SK-N-SH (cell line): ENCODE results near the gene BAG3. TPM values are rescaled to one million over a fixed set of nuclear protein-coding genes. Genes with fewer than 3 reads are reported as not detected.
A peak's percentile ranks its signal among the peaks of the same experiment; 100 is the strongest.

Source experiments
- CTCF ChIA-PET: fragments of 300-600, 350-600 bp; formaldehyde crosslinking; extraction: SDS; loops from one replicate; lab custom pipeline; 2021; lab: Yijun Ruan, JAX
- POLR2A ChIA-PET: fragments of 350-600 bp; sonication (Branson Sonifier 250); formaldehyde crosslinking; extraction: SDS; loops from one replicate; lab custom pipeline; 2020; ENCODE audit warnings: antibody characterized with exemption, inconsistent platforms; lab: Yijun Ruan, JAX
- DNase-seq: peaks from one replicate; pipeline ENCODE4 v3.0.0; 2012
- H2AFZ ChIP-seq: fragments of 200-600 bp; sonication (generic); 2 replicates; pipeline ENCODE4 v1.8.1; 2016; ENCODE audit warnings: antibody characterized with exemption, mild to moderate bottlenecking, low read depth
- H3F3A ChIP-seq: fragments of 200-600 bp; sonication (generic); replicated peaks from 2 replicates; pipeline ENCODE3; 2016; ENCODE audit warnings: antibody characterized with exemption, mild to moderate bottlenecking; ENCODE audit not compliant: insufficient read depth
- H3K27ac ChIP-seq, 2 experiments: fragments of 200-500 bp in 1 of 2; fragments of 200-600 bp in 1 of 2; sonication (Bioruptor generic) in 1 of 2; sonication (generic), shearing (Covaris generic) in 1 of 2; 2 replicates each; pipeline versions ENCODE4 v1.5.1 to v1.6.1; 2014 to 2016; ENCODE audit warnings: low read depth in 2 of 2, inconsistent platforms in 1 of 2, low read length in 1 of 2, mild to moderate bottlenecking in 1 of 2, mixed read lengths in 1 of 2
- H3K27me3 ChIP-seq: fragments of 200-600 bp; sonication (generic), shearing (Covaris generic); 2 replicates; pipeline ENCODE4 v1.6.1; 2016; ENCODE audit warnings: mixed run types; ENCODE audit not compliant: insufficient read depth
- H3K36me3 ChIP-seq, 2 experiments: fragments of 200-500 bp in 1 of 2; fragments of 200-600 bp in 1 of 2; sonication (Bioruptor generic) in 1 of 2; sonication (generic) in 1 of 2; replicated peaks in 1 of 2; 2 replicates each; pipeline versions ENCODE3 to v1.5.1; 2014 to 2016; ENCODE audit warnings: low read length in 1 of 2, mild to moderate bottlenecking in 1 of 2; ENCODE audit not compliant: insufficient read depth in 2 of 2, control insufficient read depth in 1 of 2
- H3K4me1 ChIP-seq, 2 experiments: fragments of 200-500 bp in 1 of 2; fragments of 200-600 bp in 1 of 2; sonication (Bioruptor generic) in 1 of 2; sonication (generic), shearing (Covaris generic) in 1 of 2; 2 replicates each; pipeline versions ENCODE4 v1.5.1 to v1.6.1; 2014 to 2016; ENCODE audit warnings: low read depth in 1 of 2, low read length in 1 of 2, mixed run types in 1 of 2; ENCODE audit not compliant: insufficient read depth in 2 of 2, control insufficient read depth in 1 of 2
- H3K4me2 ChIP-seq: fragments of 200-600 bp; sonication (generic), shearing (Covaris generic); 2 replicates; pipeline ENCODE4 v1.6.1; 2017; ENCODE audit warnings: mixed run types
- H3K4me3 ChIP-seq, 2 experiments: fragments of 200-500 bp in 1 of 2; fragments of 200-600 bp in 1 of 2; sonication (Bioruptor generic) in 1 of 2; sonication (generic), shearing (Covaris generic) in 1 of 2; 2 replicates each; pipeline versions ENCODE4 v1.5.1 to v1.8.1; 2014 to 2016; ENCODE audit warnings: low read depth in 2 of 2, inconsistent platforms in 1 of 2, low read length in 1 of 2, mild to moderate bottlenecking in 1 of 2, mixed read lengths in 1 of 2, moderate library complexity in 1 of 2
- H3K79me2 ChIP-seq: fragments of 200-600 bp; sonication (generic); 2 replicates; pipeline ENCODE4 v1.8.1; 2017; ENCODE audit warnings: mild to moderate bottlenecking; ENCODE audit not compliant: insufficient read depth
- H3K9ac ChIP-seq: fragments of 200-600 bp; sonication (generic); 2 replicates; pipeline ENCODE4 v1.6.1; 2017; ENCODE audit warnings: mixed run types
- H3K9me2 ChIP-seq: fragments of 200-600 bp; sonication (generic); 2 replicates; pipeline ENCODE4 v1.6.1; 2017; ENCODE audit warnings: mixed run types
- H3K9me3 ChIP-seq: fragments of 200-600 bp; sonication (generic); 2 replicates; pipeline ENCODE4 v1.6.1; 2017; ENCODE audit warnings: mixed run types, mild to moderate bottlenecking, moderate library complexity
- H4K20me1 ChIP-seq: fragments of 200-600 bp; sonication (generic); 2 replicates; pipeline ENCODE4 v1.6.1; 2017; ENCODE audit warnings: mild to moderate bottlenecking, mixed run types; ENCODE audit not compliant: insufficient read depth
- ELF1 ChIP-seq: IDR thresholded peaks from 2 replicates; pipeline ENCODE4 v1.4.0; 2012
- EP300 ChIP-seq, 2 experiments: IDR thresholded peaks; 2 replicates each; pipeline versions ENCODE4 v1.4.0 to v1.6.1; 2012; ENCODE audit warnings: borderline replicate concordance in 1 of 2, low read depth in 1 of 2, low read length in 1 of 2
- FOXJ3 ChIP-seq: sonication (generic); formaldehyde crosslinking; IDR thresholded peaks from 2 replicates; pipeline ENCODE4 v1.5.1; 2020; ENCODE audit warnings: mild to moderate bottlenecking, missing genetic modification reagents
- GABPA ChIP-seq: IDR thresholded peaks from 2 replicates; pipeline ENCODE4 v1.4.0; 2012; ENCODE audit warnings: low read depth, mild to moderate bottlenecking
- IRF3 ChIP-seq: fragments of 150-350 bp; IDR thresholded peaks from 2 replicates; pipeline ENCODE4 v1.6.1; 2016; ENCODE audit warnings: mild to moderate bottlenecking, low read depth, low read length
- JUND ChIP-seq: IDR thresholded peaks from 2 replicates; pipeline ENCODE4 v1.4.0; 2012
- MXI1 ChIP-seq: IDR thresholded peaks from 2 replicates; pipeline ENCODE4 v1.6.1; 2012; ENCODE audit warnings: mild to moderate bottlenecking, low read depth, low read length, improper control_type of control experiment
- NRF1 ChIP-seq: IDR thresholded peaks from 2 replicates; pipeline ENCODE4 v1.6.1; 2012; ENCODE audit warnings: low read depth, mild to moderate bottlenecking, low read length
- RFX5 ChIP-seq: IDR thresholded peaks from 2 replicates; pipeline ENCODE4 v1.6.1; 2012; ENCODE audit warnings: mild to moderate bottlenecking, improper control_type of control experiment, low read length
- RXRA ChIP-seq: IDR thresholded peaks from 2 replicates; pipeline ENCODE4 v1.4.0; 2012; ENCODE audit warnings: low read depth, mild to moderate bottlenecking, borderline replicate concordance
- SIN3A ChIP-seq: IDR thresholded peaks from 2 replicates; pipeline ENCODE4 v1.6.1; 2012; ENCODE audit warnings: low read depth, mild to moderate bottlenecking, low read length, moderate library complexity, borderline replicate concordance
- TAF1 ChIP-seq: IDR thresholded peaks from 2 replicates; pipeline ENCODE4 v1.6.1; 2012; ENCODE audit warnings: low read depth, mild to moderate bottlenecking, low read length, moderate library complexity, borderline replicate concordance
- TCF12 ChIP-seq: IDR thresholded peaks from 2 replicates; pipeline ENCODE4 v1.4.0; 2012
- TEAD4 ChIP-seq: IDR thresholded peaks from 2 replicates; pipeline ENCODE4 v1.4.0; 2012; ENCODE audit warnings: mild to moderate bottlenecking, borderline replicate concordance; ENCODE audit not compliant: insufficient read depth
- USF2 ChIP-seq: fragments of 150-350 bp; IDR thresholded peaks from 2 replicates; pipeline ENCODE4 v1.6.1; 2017; ENCODE audit warnings: antibody characterized with exemption, low read length, low read depth, borderline replicate concordance
- YY1 ChIP-seq: IDR thresholded peaks from 2 replicates; pipeline ENCODE4 v1.4.0; 2012; ENCODE audit warnings: low read depth, mild to moderate bottlenecking
- ZBTB33 ChIP-seq: IDR thresholded peaks from 2 replicates; pipeline ENCODE4 v1.4.0; 2012; ENCODE audit warnings: low read depth, borderline replicate concordance
- WGBS: methylation state at CpG from one replicate; pipeline ENCODE4 v1.1.6; 2017; ENCODE audit warnings: low lambda C conversion rate; 5-methylcytosine and 5-hydroxymethylcytosine counted together
- polyA plus RNA-seq, 3 experiments: library from polyadenylated mRNA; depleted of rRNA; stranded (reverse); fragments of >200 nt; gene quantifications; 2 replicates each; pipeline ENCODE4 v1.2.3, GENCODE V29; 2012

The BAG3 gene
- polyA plus RNA-seq, 1 of the 3 experiments (the other 2 are of a cell fraction), result 9.2 TPM

- TF ChIP-seq SIN3A, result 0 out of 2 replicates have a peak, but pooled peaks have one; percentile 29
- peak; percentile 46; the same call in 1 of the 2 replicates for TF ChIP-seq ELF1
- TF ChIP-seq YY1, result no peak
- peak; percentile 76 for TF ChIP-seq GABPA
- TF ChIP-seq TAF1, result no peak
- TF ChIP-seq RFX5, result no peak
Observed at GRCh38 chr10:119655566-119656001, 4.4 kb downstream of the BAG3 start (continued).

GRCh38 chr10:119656760-119657159, 5.6 kb downstream of the BAG3 start:
- H4K20me1 ChIP-seq, result peaks cover 14% of the 10 kb centered on the region; the same call in 1 of the 2 replicates
- peaks cover 35% of the 10 kb centered on the region for H3F3A ChIP-seq
- H3K9ac ChIP-seq, result no peak overlapping the region
- no CpG with 5 or more reads among the region's 2 CpGs for WGBS
- H3K4me2 ChIP-seq, result no peak overlapping the region
- H3K27me3 ChIP-seq, result no peaks in the 10 kb centered on the region
- CTCF ChIA-PET, result interaction anchor here (0.7 to 1.4 kb wide), 4 partner anchors 23 to 203 kb away, joined by 3 to 5 read pairs (median 3); no protein-coding TSS in a partner anchor
- no peaks in the 10 kb centered on the region for H3K9me3 ChIP-seq
- peaks cover 94% of the 10 kb centered on the region for H3K79me2 ChIP-seq
- H3K27ac ChIP-seq, result peak overlapping the region in 1 of 2 experiments; percentile 95; a peak in 1 of 4 replicates
- DNase-seq, result no peak
- H3K4me1 ChIP-seq, result peaks cover 18 to 54% of the 10 kb centered on the region in 2 experiments
- no peak for TF ChIP-seq FOXJ3
- no peak for TF ChIP-seq JUND
- TF ChIP-seq TEAD4, result no peak
- TF ChIP-seq USF2, result no peak
- TF ChIP-seq SIN3A, result no peak
- no peak for TF ChIP-seq ZBTB33
- no peak for TF ChIP-seq MXI1
- no peak for TF ChIP-seq TCF12
- TF ChIP-seq RXRA, result no peak
- no peak for TF ChIP-seq IRF3
- TF ChIP-seq NRF1, result no peak
- TF ChIP-seq EP300 (IDR thresholded peaks at IDR 0.05; ENCODE audit: borderline replicate concordance in 1 of 2, low read depth in 1 of 2, low read length in 1 of 2), result no peak
- TF ChIP-seq RFX5, result no peak
- TF ChIP-seq TAF1, result no peak
- POLR2A ChIA-PET, result no interaction called here
- peaks cover 0 to 5% of the 10 kb centered on the region in 2 experiments for H3K36me3 ChIP-seq
- H3K4me3 ChIP-seq, result no peak overlapping the region
- H3K9me2 ChIP-seq, result no peaks in the 10 kb centered on the region
- H2AFZ ChIP-seq, result no peak overlapping the region
